ENCODE data around the gene LRRC7.
"Not testable (repeated sequence)": the region's sequence is repeated elsewhere in the genome, so short reads cannot be mapped to it uniquely, and the experiment has no call there.

The LRRC7 gene

DNA sequence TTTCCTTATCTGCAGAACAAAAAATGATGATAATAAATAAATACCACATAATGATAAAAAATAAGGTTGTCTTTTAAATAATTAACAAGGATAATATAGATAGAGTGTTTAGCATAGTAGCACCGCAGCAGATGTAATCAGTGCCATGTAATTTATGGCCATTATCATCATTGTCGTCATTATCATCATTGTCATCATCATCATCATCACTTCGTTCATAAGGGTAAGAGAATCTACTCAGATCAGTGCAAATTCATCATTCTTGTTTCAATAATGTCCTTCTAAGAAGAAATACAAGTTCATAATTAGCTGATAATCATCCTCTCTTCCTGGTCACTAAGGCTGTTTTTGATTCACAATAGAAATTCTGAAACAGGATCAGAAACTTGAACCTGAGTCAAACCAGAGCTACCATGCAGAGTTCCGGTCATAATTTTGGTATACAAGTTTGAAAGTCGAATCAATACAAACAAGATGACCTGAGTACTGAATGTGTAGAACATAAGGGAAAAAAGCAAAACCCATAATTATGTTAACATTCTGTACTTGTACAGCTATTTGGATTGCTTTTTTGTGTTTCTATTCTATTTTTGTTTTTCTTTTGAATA is 465.6 kb downstream of the LRRC7 start:
- DNase-seq (ENCODE audit: extremely low read depth in 1 of 2, low read depth in 1 of 2) = no peak

DNA sequence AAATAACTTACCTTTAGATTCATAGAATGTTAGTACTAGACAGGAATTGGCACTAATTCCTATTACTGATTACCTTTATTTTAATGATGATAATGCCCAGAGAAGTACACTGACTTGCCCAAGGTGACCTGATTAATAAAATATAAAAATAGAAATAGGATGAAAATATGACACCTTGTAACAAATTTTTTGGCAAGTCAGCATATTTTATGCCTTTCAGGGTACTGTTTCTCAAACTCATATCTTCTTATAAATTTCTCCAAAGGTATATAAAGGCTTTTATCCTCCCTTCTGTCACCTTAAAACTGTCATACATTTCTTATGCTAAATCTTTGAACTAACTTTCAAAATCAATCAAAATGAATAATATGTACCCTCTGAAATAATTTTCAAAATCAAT is 466.2 kb downstream of the LRRC7 start:
- no peak for DNase-seq (ENCODE audit: extremely low read depth in 1 of 2, low read depth in 1 of 2)

DNA sequence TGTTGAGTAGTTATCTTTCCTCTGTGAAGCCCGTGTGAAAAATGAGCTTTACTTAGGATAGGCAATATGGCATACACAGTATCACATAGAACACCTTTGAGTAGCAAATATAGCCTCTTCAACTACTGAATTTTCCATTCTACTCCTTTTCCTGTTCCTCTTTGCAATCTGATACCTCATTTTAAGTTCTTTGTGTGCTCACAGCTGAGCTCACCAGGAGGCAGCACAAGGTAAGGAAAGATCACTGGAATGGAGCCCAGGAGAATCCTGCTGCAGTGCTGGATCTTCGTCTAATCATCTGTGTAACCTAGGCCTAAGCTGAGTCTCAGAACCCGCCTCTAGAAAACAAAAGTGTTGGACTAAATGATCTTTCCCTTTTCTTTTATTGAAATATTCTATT is 466.7 kb downstream of the LRRC7 start:
- DNase-seq (ENCODE audit: extremely low read depth in 1 of 2, low read depth in 1 of 2) = no peak

GRCh38 chr1:70038025-70038424 is 470.3 kb downstream of the LRRC7 start:
- no peak for DNase-seq (ENCODE audit: extremely low read depth in 1 of 2, low read depth in 1 of 2)

- DNase-seq (ENCODE audit: extremely low read depth in 1 of 2, low read depth in 1 of 2) = no peak
Observed at GRCh38 chr1:70039485-70039884, 471.8 kb downstream of the LRRC7 start.

- DNase-seq (ENCODE audit: extremely low read depth in 1 of 2, low read depth in 1 of 2) = no peak
Observed at GRCh38 chr1:70041317-70042045, 473.8 kb downstream of the LRRC7 start.

DNA sequence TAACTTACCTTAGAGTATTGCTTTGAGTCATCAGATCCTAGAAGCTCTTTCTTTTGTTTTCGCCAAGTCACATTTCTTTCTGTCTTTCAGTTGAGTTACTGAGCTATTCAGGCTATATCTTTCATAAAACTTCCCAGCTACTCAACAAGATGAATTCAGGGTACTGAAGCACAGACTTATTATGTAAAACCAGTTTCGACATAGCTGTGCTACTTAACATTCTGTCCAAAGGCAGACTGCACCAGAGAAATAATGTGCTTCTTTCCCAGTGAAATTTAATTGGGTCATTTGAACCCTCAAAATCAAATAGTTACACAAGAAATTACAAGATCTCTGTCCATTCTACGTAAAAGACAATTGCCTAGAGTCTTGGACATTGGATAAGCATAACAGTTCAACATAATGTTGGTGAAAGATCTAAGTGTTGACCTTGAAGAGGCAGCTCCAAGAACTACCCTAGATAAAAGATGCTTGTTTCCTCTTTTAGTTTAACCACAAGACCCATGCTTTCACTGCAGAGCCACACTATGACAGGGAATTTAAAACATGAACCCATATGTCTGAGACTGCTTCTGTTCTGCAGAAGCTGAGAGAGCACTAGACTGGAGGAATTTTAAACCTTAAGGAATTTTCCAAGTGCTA is 474.5 kb downstream of the LRRC7 start:
- DNase-seq (ENCODE audit: extremely low read depth in 1 of 2, low read depth in 1 of 2) = no peak

- DNase-seq (ENCODE audit: extremely low read depth in 1 of 2, low read depth in 1 of 2) = no peak
Observed at GRCh38 chr1:70043804-70044203, 476.1 kb downstream of the LRRC7 start.

GRCh38 chr1:70044832-70045231 is 477.1 kb downstream of the LRRC7 start:
- DNase-seq (ENCODE audit: extremely low read depth in 1 of 2, low read depth in 1 of 2) = no peak

DNA sequence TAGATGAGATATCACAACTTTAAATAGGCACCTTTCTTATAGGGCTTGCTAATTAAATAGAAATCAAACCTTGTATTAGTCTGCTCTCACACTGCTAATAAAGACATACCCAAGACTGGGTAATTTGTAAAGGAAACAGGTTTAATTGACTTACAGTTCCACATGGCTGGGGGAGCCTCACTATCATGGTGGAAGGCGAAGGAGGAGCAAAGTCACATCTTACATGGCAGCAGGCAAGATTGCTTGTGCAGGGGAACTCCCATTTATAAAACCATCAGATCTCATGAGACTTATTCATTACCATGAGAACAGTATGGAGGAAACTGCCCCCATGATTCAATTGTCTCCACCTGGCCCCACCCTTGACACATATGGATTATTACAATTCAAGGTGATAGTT is 477.9 kb downstream of the LRRC7 start:
- DNase-seq (ENCODE audit: extremely low read depth in 1 of 2, low read depth in 1 of 2) = not testable (repeated sequence)

DNA sequence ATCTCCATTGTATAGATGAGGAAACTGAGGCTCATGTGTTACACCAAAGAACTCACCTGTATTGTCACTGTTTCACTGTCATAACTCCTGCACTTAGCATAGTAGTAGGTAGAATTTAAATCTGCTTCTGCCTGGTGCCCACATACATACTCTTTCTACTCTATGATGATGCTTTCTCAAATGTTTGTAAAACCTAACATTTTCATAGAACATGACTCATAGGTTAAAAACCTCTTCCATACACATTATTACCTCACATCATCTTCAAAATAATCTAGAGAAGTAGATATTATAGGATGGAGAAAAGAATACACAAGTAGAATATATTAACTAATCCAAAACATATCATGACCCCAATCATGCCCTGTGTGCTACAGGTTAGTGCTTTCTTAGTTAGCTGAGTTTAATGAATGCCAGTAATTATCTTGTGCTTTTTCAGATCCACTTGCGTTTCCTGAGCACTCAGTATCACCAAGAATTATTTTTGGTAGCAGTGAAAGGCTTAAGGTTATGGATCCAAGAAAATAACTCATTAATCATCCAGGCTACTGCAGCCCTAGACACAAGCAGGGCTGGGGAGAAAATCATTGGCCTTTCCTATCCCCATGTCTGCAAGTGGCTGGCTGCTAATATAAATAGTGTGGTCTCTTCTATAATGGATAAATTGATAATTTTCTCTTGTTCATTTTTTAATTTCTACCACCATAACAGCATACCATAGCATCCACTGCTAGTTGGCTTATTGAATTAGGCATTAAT is 480.8 kb downstream of the LRRC7 start:
- DNase-seq (ENCODE audit: extremely low read depth in 1 of 2, low read depth in 1 of 2) = no peak

- no peak for DNase-seq (ENCODE audit: extremely low read depth in 1 of 2, low read depth in 1 of 2)
Observed at GRCh38 chr1:70051926-70052325, 484.2 kb downstream of the LRRC7 start.

DNA sequence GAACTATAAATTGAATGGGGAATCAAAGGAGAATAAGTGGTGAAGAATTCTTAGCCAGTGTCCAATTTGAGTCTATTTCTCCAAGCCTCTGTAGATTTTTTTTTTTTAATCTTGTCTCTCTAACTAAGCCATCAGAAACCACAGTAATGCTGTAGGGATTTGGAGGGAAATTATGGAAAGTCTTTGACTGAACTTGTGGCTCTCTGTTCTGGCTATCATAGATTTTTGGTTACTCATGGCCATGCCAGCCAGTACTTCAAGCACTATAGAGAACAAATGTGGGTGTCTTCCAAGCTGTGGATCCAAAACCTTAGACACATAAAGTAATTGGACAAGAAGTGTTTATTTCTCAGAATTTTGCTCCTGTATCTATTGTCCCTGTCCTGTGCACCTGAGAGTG is 489.8 kb downstream of the LRRC7 start:
- DNase-seq (ENCODE audit: extremely low read depth in 1 of 2, low read depth in 1 of 2) = no peak

DNA sequence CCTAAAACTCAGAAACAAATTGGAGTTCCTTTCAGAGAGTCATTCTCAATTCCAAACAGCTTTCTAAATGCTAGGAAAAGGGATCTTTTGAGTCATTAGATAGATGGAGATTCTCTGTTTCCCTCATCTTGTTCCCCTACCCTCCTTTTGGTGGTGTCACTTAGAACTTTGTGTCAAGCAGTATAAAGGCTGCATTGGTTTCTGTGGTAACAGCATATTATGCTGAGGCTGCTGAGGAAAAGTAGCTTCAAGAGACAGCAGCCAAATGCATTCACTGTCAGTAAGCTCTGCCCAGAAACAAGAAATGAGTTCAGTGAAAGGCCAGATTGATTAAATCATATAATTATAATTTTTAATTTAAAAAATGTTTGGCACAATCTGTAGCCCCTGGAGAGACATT is 493.5 kb downstream of the LRRC7 start:
- no peak for DNase-seq (ENCODE audit: extremely low read depth in 1 of 2, low read depth in 1 of 2)

DNA sequence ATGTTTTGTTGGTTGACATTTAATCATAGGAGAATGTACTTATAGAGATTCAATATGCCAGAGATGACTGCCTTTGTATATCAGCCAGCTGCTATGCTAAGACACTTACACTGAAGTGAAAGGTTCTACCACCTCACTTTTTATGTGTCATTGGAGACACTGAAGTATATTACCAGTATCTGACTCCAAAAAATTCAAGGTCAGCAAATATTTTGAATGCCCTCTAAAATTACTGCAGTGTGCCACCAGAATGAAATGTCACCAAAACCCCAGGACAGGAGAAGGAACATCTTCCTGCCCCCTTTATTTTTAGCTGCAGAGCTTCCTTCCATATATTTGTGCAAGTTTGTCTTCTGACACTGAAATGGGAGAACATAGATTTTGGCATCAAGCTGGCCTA is 496.1 kb downstream of the LRRC7 start:
- no peak for DNase-seq (ENCODE audit: extremely low read depth in 1 of 2, low read depth in 1 of 2)

- DNase-seq (ENCODE audit: extremely low read depth in 1 of 2, low read depth in 1 of 2) = no peak
Observed at GRCh38 chr1:70066711-70067110, 499.0 kb downstream of the LRRC7 start.

DNA sequence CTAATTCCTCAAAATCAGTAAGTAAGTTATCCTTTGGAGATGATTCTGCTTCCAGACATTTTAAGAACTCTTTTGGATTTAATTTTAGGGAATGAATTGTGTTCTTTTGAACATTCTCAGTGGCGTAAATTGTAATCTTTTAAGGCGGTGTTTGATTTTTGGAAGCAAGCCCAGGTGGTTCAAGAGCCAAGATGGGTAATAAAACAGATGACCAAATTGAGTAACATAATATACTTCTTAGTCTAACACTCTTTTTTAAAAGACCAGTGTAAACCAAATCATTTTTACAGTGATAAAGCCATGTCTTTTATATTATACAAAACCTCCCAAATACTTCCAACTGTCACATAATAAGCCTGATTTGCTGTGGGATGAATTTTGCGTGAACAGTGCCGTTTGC is 503.9 kb downstream of the LRRC7 start:
- no peak for DNase-seq (ENCODE audit: extremely low read depth in 1 of 2, low read depth in 1 of 2)

GRCh38 chr1:70072231-70072751 is 504.6 kb downstream of the LRRC7 start:
- DNase-seq (ENCODE audit: extremely low read depth in 1 of 2, low read depth in 1 of 2) = no peak

- no peak for DNase-seq (ENCODE audit: extremely low read depth in 1 of 2, low read depth in 1 of 2)
Observed at GRCh38 chr1:70075761-70076160, 508.0 kb downstream of the LRRC7 start.

GRCh38 chr1:70077066-70077465 is 509.3 kb downstream of the LRRC7 start:
- no peak for DNase-seq (ENCODE audit: extremely low read depth in 1 of 2, low read depth in 1 of 2)

DNA sequence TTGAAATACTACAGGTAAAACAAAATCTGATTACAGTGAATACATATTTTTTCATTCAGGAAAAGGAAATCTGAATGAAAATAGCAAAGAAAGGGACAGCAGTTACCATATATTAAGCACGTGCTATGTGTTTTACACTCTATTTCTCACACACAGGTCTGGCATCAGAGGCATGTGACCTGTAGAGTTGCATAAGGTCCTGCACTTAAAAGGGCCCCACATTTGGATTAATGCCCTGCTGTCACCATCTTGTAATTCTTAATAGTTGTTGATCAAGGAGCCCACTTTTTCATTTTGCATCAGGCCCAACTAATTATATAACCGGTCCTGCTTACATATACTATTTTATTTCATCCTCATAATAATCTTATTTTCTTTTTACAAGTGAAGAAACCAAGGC is 511.8 kb downstream of the LRRC7 start:
- DNase-seq (ENCODE audit: extremely low read depth in 1 of 2, low read depth in 1 of 2) = no peak
